Measurements from ENCODE around the gene CDH4. TPM values are rescaled to one million over a fixed set of nuclear protein-coding genes. Genes with fewer than 3 reads are reported as not detected.
"Not testable (repeated sequence)": the region's sequence is repeated elsewhere in the genome, so short reads cannot be mapped to it uniquely, and the experiment has no call there.

CDH4 gene
- total RNA-seq, 1 donor from 2014 or later = 8.3 TPM

DNA sequence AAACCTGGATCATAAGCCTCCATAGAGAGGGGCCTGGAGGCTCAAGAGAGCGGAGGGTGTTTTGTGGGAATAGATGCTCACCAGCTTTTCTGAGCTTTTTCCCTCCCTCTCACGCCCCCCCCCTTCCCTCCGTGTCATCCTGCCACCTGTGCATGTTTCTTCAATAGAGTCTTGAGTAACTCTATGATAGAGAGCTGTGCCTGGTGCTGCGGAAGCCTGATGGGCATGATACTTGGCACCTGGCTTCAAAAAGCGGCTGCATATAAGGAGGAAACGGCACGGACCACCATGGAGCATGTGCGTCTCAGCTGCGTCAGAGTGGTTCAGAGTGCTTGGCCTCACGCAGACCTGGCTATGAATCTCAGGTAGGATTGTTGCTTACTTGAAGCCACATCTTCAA, 198.9 kb downstream of the CDH4 start:
- TF ChIP-seq, protein P1, sequence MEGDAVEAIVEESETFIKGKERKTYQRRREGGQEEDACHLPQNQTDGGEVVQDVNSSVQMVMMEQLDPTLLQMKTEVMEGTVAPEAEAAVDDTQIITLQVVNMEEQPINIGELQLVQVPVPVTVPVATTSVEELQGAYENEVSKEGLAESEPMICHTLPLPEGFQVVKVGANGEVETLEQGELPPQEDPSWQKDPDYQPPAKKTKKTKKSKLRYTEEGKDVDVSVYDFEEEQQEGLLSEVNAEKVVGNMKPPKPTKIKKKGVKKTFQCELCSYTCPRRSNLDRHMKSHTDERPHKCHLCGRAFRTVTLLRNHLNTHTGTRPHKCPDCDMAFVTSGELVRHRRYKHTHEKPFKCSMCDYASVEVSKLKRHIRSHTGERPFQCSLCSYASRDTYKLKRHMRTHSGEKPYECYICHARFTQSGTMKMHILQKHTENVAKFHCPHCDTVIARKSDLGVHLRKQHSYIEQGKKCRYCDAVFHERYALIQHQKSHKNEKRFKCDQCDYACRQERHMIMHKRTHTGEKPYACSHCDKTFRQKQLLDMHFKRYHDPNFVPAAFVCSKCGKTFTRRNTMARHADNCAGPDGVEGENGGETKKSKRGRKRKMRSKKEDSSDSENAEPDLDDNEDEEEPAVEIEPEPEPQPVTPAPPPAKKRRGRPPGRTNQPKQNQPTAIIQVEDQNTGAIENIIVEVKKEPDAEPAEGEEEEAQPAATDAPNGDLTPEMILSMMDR (conservative IDR thresholded peaks at IDR 0.05) = no peak
- Mint-ChIP-seq H3K4me3 (no peak overlapping the region), H3K27ac (no peak overlapping the region), H3K9me3 (no peaks in the 10 kb centered on the region), H3K4me1 (ENCODE audit: unreplicated experiment) (peaks cover 5% of the 10 kb centered on the region), H3K27me3 (no peaks in the 10 kb centered on the region), H3K36me3 (no peaks in the 10 kb centered on the region)
- no peak for DNase-seq (ENCODE audit: extremely low spot score, unreplicated experiment)

DNA sequence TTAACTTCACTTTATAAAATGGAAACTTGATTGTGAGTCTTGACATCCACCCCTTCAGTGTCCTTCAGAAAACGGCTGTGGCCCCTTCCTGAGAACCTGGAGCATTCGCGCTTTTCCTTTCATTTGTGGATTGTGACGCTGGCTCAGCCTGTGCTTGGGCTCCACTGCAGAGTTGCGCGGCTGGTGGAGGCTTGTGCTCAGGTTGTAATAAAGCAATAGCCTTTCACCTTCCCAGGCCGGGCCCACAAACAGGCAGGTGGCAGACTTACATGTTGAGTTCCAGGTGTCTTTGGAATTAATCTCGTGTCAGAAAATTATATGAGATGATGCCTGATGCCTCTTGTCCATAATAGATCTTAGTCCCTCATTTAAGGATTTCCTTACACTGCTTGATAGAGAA, 199.9 kb downstream of the CDH4 start:
- Mint-ChIP-seq H3K9me3 (no peaks in the 10 kb centered on the region), H3K4me3 (no peak overlapping the region), H3K36me3 (no peaks in the 10 kb centered on the region), H3K4me1 (ENCODE audit: unreplicated experiment) (peaks cover 5% of the 10 kb centered on the region), H3K27me3 (no peaks in the 10 kb centered on the region), H3K27ac (no peak overlapping the region)
- DNase-seq (ENCODE audit: extremely low spot score, unreplicated experiment) = no peak
- TF ChIP-seq, protein P1 (conservative IDR thresholded peaks at IDR 0.05) = no peak

DNA sequence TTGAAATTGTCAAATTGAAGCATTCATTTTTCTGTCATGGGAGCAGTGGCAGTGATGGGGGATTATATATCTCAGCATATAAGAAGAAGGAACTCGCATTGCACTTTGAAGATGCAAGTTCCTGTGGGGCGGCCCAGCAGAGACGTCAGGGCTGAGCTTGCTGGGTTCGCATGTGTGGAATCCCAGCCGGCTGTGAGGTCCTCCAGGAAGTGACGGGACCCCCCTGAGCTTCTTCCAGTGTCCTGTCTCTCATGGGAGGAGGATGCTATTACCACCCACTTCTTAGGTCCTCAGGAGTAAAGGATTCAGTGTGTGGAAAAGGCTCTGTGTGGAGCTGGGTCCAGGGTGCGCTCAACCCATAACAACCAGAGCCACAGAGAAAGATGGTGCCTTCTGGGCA, 201.2 kb downstream of the CDH4 start:
- no peaks in the 10 kb centered on the region for H3K36me3 Mint-ChIP-seq

DNA sequence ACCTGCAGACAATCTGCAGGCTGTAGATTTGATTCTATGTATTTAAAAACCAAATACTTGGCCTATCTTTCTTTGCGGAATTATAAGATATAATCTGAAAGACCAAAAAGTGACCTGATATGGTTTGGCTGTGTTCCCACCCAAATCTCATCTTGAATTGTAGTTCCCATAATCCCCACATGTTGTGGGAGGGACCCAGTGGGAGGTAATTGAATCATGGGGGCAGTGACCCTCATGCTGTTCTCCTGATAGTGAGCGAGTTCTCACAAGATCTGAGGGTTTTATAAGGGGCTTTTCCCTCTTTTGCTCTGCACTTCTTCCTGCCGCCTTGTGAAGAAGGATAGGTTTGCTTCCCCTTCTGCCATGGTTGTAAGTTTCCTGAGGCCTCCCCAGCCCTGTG, 201.6 kb downstream of the CDH4 start:
- H3K36me3 Mint-ChIP-seq; DNase-seq (ENCODE audit: extremely low spot score, unreplicated experiment); H3K27ac Mint-ChIP-seq; H3K9me3 Mint-ChIP-seq; H3K4me3 Mint-ChIP-seq; H3K27me3 Mint-ChIP-seq; H3K4me1 Mint-ChIP-seq (ENCODE audit: unreplicated experiment): not testable (repeated sequence)
- TF ChIP-seq, protein P1 (conservative IDR thresholded peaks at IDR 0.05) = peak; percentile 27

More for the DNA sequence above, 201.2 kb downstream of the CDH4 start:
- Mint-ChIP-seq H3K4me3 (no peak overlapping the region), H3K4me1 (ENCODE audit: unreplicated experiment) (peaks cover 4% of the 10 kb centered on the region), H3K27ac (no peak overlapping the region), H3K27me3 (no peaks in the 10 kb centered on the region), H3K9me3 (no peaks in the 10 kb centered on the region)
- TF ChIP-seq, protein P1 (conservative IDR thresholded peaks at IDR 0.05) = no peak
- no peak for DNase-seq (ENCODE audit: extremely low spot score, unreplicated experiment)

DNA sequence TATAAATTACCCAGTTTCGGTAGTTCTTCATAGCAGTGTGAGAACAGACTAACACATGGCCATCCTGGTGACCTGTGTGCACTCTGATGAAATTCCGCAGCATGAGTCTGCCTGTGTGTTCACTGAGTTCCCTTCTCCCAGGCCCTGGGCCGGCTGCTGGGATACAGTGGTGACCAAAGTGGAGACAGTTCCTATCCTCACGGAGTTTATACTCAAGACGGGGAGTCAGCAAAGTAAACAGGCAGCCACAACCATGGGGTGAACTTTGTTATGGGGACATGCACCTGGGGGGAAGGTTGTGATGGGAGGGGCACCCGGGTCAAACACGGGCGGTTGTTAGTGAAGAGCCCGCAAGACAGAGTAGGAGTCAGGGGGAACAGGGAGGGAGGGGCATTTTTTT, 202.0 kb downstream of the CDH4 start:
- Mint-ChIP-seq H3K4me3 (no peak overlapping the region), H3K9me3 (no peaks in the 10 kb centered on the region), H3K4me1 (ENCODE audit: unreplicated experiment) (no peaks in the 10 kb centered on the region), H3K27me3 (no peaks in the 10 kb centered on the region), H3K27ac (no peak overlapping the region), H3K36me3 (no peaks in the 10 kb centered on the region)
- no peak for DNase-seq (ENCODE audit: extremely low spot score, unreplicated experiment)
- TF ChIP-seq, protein P1 (conservative IDR thresholded peaks at IDR 0.05) = no peak
